ENCODE data around the gene DAGLA.

Gene DAGLA

DNA sequence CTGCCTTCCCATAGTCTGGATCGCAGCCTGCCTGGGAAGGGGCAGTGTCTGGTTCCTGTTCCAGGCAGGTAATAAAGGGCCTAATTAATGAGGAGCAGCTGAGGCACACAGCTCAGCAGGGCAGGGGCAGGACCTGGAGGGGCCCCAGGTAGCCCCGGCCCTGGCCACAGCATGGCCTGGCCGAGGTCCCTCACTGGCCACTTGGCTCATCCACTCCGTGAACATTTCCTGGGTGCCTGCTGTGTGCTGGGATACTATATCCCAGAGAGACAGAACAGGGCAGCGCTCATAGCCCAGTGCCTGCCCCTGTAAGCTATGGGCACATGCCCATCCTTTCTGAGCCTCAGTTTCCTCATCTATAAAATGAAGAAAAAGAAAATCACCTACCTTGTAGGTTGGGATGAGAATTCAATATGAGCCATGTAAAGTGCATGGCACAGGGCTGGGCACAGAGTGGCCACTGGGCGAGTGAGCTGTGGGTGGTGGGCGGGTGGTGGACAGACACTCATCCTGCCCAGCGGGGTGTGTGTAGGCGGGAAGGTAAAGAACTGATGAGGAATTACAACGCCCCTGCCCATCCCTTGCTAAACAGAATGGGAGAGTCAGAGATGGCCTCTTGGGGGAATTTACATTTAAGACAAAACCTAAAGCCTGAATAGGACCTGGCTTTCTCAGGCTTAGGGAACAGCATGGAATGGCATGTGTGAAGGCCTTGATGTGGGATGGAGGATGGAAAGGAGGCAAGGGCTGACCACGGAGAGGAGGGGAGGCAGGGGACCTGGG lies 81.4 kb downstream of the DAGLA start:
- H2AFZ ChIP-seq (ENCODE audit: low read length), result no peak overlapping the region
- no peak overlapping the region for H3K4me2 ChIP-seq (ENCODE audit: low read length)
- H3K27ac ChIP-seq (ENCODE audit: low read depth, low read length, poor library complexity, severe bottlenecking), result no peak overlapping the region
- H3K4me1 ChIP-seq (ENCODE audit: insufficient read depth, low read length, severe bottlenecking), result no peaks in the 10 kb centered on the region
- H3K9me2 ChIP-seq (ENCODE audit: low read depth, low read length), result no peaks in the 10 kb centered on the region
- H3K9ac ChIP-seq (ENCODE audit: low read length), result no peak overlapping the region
- H4K20me1 ChIP-seq (ENCODE audit: insufficient read depth, low read length), result no peaks in the 10 kb centered on the region
- no peak overlapping the region for H3K4me3 ChIP-seq (ENCODE audit: low read depth, low read length, poor library complexity, severe bottlenecking)
- no peaks in the 10 kb centered on the region for H3K9me3 ChIP-seq (ENCODE audit: low read length)
- H3F3A ChIP-seq (ENCODE audit: insufficient read depth, low read length), result no peaks in the 10 kb centered on the region
- TF ChIP-seq, protein P1, sequence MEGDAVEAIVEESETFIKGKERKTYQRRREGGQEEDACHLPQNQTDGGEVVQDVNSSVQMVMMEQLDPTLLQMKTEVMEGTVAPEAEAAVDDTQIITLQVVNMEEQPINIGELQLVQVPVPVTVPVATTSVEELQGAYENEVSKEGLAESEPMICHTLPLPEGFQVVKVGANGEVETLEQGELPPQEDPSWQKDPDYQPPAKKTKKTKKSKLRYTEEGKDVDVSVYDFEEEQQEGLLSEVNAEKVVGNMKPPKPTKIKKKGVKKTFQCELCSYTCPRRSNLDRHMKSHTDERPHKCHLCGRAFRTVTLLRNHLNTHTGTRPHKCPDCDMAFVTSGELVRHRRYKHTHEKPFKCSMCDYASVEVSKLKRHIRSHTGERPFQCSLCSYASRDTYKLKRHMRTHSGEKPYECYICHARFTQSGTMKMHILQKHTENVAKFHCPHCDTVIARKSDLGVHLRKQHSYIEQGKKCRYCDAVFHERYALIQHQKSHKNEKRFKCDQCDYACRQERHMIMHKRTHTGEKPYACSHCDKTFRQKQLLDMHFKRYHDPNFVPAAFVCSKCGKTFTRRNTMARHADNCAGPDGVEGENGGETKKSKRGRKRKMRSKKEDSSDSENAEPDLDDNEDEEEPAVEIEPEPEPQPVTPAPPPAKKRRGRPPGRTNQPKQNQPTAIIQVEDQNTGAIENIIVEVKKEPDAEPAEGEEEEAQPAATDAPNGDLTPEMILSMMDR (IDR thresholded peaks at IDR 0.05; ENCODE audit: low read length), result no peak
- no peak for TF ChIP-seq EZH2 (IDR thresholded peaks at IDR 0.05; ENCODE audit: borderline replicate concordance, low read length)
- H3K27me3 ChIP-seq (ENCODE audit: insufficient read depth, low read length), result no peaks in the 10 kb centered on the region
- H3K79me2 ChIP-seq (ENCODE audit: insufficient read depth, low read length), result no peaks in the 10 kb centered on the region
- no peaks in the 10 kb centered on the region for H3K36me3 ChIP-seq (ENCODE audit: insufficient read depth, low read length)

DNA sequence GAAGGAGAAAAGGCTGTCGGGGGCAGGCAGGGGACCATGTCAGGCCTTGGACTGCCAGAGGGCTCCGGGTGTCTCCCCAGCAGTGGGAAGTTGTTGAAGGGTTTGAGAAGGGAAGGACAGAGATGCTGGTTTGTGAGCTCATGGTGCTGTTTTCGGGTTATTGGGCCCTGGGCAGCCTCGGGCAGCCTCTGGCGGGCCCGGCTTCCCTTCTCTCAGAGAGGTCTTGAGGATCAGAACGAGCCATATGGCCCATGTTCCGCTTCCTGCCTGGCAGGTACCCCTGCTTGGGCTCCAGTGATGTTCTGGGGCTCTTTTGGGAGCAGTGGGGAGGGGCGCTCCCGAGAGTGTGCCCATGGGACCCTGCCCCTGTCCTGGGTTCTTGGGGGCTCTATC lies 82.0 kb downstream of the DAGLA start:
- Histone ChIP-seq H3K36me3 (ENCODE audit: insufficient read depth, low read length) (no peaks in the 10 kb centered on the region), H4K20me1 (ENCODE audit: insufficient read depth, low read length) (no peaks in the 10 kb centered on the region), H2AFZ (ENCODE audit: low read length) (no peak overlapping the region), H3K9me3 (ENCODE audit: low read length) (no peaks in the 10 kb centered on the region), H3K27me3 (ENCODE audit: insufficient read depth, low read length) (no peaks in the 10 kb centered on the region), H3K79me2 (ENCODE audit: insufficient read depth, low read length) (no peaks in the 10 kb centered on the region), H3K4me1 (ENCODE audit: insufficient read depth, low read length, severe bottlenecking) (no peaks in the 10 kb centered on the region), H3F3A (ENCODE audit: insufficient read depth, low read length) (no peaks in the 10 kb centered on the region), H3K9ac (ENCODE audit: low read length) (no peak overlapping the region), H3K27ac (ENCODE audit: low read depth, low read length, poor library complexity, severe bottlenecking) (no peak overlapping the region), H3K4me3 (ENCODE audit: low read depth, low read length, poor library complexity, severe bottlenecking) (no peak overlapping the region), H3K9me2 (ENCODE audit: low read depth, low read length) (no peaks in the 10 kb centered on the region), H3K4me2 (ENCODE audit: low read length) (no peak overlapping the region)
- TF ChIP-seq EZH2 (IDR thresholded peaks at IDR 0.05; ENCODE audit: borderline replicate concordance, low read length), result no peak
- TF ChIP-seq, protein P1 (IDR thresholded peaks at IDR 0.05; ENCODE audit: low read length), result no peak

DNA sequence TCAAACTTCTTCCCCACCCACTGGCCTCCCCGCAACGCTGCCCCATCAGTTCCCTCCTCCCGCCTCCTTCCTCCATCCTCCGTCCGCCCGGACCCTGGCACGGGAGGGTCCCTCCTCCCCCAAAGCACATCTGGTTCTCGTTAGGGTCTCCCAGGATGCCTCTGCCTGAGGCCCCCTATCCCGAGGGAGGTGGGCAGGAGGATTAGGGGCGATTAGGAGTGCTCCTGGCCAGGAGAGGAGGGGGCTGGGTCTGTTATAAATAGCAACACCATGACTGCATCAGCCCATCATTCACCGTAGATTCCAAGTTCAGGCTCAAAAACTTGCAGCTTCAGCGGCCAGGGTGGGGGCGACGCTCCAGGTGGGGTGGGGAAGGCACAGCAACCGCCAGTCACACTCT lies 82.6 kb downstream of the DAGLA start:
- H3K4me1 ChIP-seq (ENCODE audit: insufficient read depth, low read length, severe bottlenecking), result no peaks in the 10 kb centered on the region
- H3K4me3 ChIP-seq (ENCODE audit: low read depth, low read length, poor library complexity, severe bottlenecking), result no peak overlapping the region
- H3K27ac ChIP-seq (ENCODE audit: low read depth, low read length, poor library complexity, severe bottlenecking), result no peak overlapping the region
- no peak overlapping the region for H3K9ac ChIP-seq (ENCODE audit: low read length)
- no peaks in the 10 kb centered on the region for H3K9me3 ChIP-seq (ENCODE audit: low read length)
- no peaks in the 10 kb centered on the region for H3K9me2 ChIP-seq (ENCODE audit: low read depth, low read length)
- H3F3A ChIP-seq (ENCODE audit: insufficient read depth, low read length), result no peaks in the 10 kb centered on the region
- H3K79me2 ChIP-seq (ENCODE audit: insufficient read depth, low read length), result no peaks in the 10 kb centered on the region
- no peaks in the 10 kb centered on the region for H3K27me3 ChIP-seq (ENCODE audit: insufficient read depth, low read length)
- TF ChIP-seq, protein P1 (IDR thresholded peaks at IDR 0.05; ENCODE audit: low read length), result no peak
- no peak for TF ChIP-seq EZH2 (IDR thresholded peaks at IDR 0.05; ENCODE audit: borderline replicate concordance, low read length)
- H3K4me2 ChIP-seq (ENCODE audit: low read length), result no peak overlapping the region
- no peaks in the 10 kb centered on the region for H3K36me3 ChIP-seq (ENCODE audit: insufficient read depth, low read length)
- H4K20me1 ChIP-seq (ENCODE audit: insufficient read depth, low read length), result no peaks in the 10 kb centered on the region
- H2AFZ ChIP-seq (ENCODE audit: low read length), result no peak overlapping the region

All from OCI-LY1 (cell line).